ENCODE measurements around the gene DOCK11.
"Not testable (repeated sequence)": the region's sequence is repeated elsewhere in the genome, so short reads cannot be mapped to it uniquely, and the experiment has no call there.

The DOCK11 gene

DNA sequence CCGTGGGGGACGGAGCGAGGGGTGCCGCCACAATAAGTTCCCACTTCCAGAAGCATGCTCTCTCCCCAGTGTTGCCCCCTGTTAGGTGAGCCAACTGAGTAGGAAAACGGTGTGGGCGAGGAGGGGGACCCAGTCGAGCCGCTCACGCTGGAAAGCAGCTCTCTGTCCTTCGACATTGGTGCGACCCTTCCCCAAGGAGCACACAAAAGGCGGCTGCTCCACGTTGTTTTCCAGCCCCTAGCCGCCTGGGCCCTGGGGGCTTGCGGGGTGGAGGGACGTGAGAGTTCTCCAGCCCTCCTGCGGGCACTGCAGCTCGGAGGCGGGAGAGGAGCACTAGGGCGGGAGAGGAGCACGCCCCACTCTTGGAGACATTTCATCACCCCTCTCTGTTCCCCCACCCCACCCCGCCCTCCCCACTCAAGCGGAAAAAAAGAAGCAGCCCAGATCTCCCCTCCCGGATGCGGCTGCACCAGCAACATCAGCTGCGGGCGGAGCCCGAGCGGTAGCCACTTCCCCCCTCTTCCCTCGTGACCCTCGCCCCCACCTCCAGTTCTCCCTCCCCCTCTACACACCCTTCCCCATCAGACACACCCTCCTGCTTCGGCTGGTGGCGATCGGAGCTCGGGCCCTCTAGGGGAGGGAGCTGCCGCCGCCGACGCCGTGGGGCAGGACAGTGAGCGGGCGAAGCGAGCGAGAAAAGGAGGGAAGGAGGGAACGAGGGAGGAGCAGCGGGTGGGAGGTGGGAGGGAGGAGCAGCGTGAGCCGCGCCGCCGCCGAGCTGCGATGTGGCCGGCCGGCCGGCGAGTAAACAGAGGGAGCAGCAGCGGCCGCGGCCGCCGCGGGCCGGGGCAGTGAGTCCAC, at the start of gene DOCK11:
Gene DOCK11, plus strand, starts transcription at position 755 of the 861 bp plus-strand sequence. CDS start 157 bp downstream, outside the sequence.
- peak; percentile 62 for DNase-seq

DNA sequence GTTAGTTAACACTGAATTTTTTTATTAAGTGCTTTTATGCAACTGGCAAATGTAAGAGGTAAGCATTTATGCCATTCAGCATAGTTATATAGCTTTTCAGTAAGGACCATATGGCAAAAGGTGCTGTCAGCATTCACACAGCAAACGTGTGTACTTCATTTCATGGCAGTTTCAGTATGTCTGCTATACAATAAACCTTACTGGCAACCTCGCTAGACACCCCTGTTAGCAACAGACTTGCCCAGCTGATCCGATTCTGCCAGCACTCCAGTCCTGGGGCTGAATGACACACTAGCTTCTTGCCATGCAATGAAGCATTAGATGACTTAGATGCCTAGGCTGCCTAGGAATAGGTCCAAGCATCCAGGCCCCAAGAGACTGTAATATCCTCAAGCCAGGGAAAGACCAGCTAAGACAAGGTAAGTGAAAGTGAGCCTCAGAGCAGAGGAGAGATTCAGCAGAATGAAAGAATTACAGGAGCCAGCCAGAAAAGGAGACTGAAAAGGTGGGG, 47.3 kb upstream of the DOCK11 start:
- no peak for DNase-seq

GRCh38 chrX:118455013-118455412, 40.6 kb upstream of the DOCK11 start:
- no peak for DNase-seq

GRCh38 chrX:118459494-118459893, 36.1 kb upstream of the DOCK11 start:
- DNase-seq: peak; percentile 40

- no peak for DNase-seq
Observed at GRCh38 chrX:118464501-118464900, 31.1 kb upstream of the DOCK11 start.

GRCh38 chrX:118468122-118468521, 27.5 kb upstream of the DOCK11 start:
- DNase-seq: no peak

GRCh38 chrX:118470721-118471347, 24.8 kb upstream of the DOCK11 start:
- DNase-seq: not testable (repeated sequence)

DNA sequence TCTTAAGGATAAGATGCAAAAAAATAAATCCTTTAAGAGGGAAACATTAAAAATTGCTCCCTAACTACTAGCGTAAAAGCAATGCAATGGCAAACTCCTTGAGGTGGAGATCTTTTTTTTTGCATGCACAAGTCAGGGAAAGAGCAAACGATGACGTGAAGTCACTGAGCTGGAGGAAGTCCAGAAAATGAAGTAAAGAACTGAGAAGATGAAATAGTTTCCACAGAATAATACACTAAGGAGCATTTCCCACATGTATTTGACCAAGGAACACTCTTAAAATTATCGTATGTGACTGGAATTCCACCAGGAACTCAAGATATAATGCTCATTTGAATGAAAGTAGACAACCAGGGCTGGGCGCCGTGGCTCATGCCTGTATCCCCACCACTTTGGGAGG, 21.0 kb upstream of the DOCK11 start:
- DNase-seq: no peak

- DNase-seq: no peak
Observed at GRCh38 chrX:118475903-118476302, 19.7 kb upstream of the DOCK11 start.

- DNase-seq: no peak
Observed at GRCh38 chrX:118480172-118480571, 15.4 kb upstream of the DOCK11 start.

DNA sequence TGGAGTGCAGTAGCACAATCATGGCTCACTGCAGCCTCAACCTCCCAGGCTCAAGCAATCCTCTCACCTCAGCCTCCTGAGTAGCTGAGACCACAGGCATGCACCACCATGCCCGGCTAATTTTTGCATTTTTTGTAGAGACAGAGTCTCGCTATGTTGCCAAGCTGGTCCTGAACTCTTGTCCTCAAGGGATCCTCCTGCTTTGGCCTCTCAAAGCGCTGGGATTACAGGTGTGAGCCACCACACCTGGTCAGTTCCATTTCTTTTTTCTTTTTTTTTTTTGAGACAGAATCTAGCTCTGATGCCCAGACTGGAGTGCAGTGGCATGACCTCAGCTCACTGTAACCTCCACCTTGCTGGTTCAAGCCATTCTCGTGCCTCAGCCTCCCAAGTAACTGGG, 13.2 kb upstream of the DOCK11 start:
- DNase-seq: not testable (repeated sequence)

DNA sequence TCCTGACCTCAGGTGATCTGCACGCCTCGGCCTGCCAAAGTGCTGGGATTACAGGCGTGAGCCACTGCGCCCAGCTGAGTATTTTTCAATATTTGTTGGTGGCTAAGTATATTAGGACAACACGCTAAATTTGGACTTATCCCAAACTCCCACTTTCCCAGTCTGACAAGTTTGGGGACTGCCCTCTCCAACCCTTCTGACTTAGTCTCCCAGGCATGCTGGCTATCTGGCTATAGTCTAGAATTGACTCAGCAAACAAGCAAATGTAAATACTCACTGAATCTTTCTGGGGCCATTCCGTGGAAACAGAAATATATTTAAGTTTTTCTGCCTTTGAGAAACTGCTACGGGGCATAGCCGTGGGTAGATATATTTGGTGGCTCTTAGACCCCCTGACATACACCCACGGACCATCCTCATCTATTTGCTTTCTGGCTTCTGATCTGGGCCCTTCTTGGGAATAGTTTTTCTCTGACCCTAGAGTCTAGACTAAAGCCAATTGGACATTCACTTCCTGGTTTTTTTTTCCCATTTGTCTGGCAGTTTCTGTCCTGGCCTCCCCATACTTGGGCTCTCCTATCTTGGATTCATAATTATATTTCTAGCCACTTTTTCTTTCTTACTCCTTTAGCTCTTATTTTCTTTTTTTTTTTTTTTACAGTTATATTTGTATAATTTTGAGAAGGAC, 11.3 kb upstream of the DOCK11 start:
- DNase-seq: no peak

GRCh38 chrX:118486693-118487092, 8.9 kb upstream of the DOCK11 start:
- not testable (repeated sequence) for DNase-seq

DNA sequence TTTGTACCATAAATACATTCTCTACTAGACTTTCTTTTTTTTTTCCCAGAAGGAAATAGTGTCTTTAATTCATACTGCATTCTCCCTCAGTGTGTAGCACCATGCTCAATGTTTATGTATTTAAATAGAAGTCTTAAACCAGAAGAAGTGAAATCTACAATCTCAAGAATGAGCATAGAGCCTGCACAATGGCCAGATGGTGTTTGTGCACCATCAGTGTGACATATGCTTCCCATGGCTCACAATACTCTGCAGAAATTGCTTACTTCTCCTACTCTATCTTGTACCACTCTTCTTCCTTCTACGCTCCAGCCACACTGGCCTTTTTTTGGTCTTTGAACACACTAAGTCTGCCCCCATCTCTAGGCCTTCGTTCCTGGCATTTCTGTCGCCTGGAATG, 2.6 kb upstream of the DOCK11 start:
- DNase-seq: no peak

- DNase-seq: no peak
Observed at GRCh38 chrX:118493653-118494297, 1.8 kb upstream of the DOCK11 start.

DNA sequence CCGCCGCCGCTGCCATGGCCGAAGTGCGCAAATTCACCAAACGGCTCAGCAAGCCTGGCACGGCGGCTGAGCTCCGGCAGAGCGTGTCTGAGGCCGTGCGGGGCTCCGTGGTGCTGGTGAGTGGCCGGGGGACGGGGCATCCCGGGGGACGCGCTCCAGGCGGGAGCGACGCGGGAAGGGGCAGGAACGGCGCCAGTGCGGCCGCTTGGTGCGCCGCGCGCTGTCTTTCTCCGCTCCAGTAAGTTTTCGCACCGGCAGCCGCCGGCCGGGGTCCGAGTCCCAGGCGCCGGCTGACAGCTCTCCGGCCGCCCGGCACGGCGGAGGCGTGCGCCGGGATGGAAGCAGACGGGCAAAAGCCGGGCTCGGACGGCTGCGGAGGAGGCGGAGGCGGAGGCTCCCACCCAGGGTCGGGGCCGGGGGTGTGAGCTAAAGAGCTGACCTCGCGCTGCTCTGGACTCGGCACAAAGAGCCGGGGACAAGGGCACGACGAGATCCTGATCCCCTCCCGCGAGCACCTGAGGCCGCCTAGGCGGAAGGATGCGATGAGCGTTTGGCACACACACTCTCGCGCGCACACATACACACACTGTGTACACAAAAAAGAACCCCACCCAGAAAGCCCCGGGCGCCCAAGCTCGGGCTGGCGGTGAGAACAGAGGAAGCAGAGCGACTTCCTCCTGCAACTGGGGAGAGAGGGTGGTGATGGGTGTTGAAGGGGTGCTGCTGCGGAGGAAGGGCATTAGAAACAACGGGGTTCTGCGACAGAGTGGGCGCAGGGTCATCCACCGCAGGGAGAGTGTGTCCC, 545 bp downstream of the DOCK11 start:
- DNase-seq: peak; percentile 58

DNA sequence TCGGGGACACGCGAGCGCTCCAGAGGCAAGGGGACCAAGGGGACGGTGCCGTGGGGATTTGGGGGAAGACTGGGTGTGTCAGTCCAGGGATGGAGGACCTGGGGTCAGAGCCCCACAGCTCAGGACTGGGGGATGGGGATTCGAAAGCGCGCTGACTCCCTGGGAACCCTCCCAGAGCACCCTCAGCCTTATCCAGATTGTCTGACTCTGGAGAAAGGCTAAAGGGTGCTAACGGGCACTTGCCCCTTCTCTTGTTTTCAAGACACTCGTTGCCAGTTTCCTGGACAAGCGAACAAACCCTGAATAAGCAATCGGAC, 1.1 kb downstream of the DOCK11 start:
- no peak for DNase-seq

GRCh38 chrX:118497180-118497818, 1.7 kb downstream of the DOCK11 start:
- DNase-seq: no peak

- DNase-seq: no peak
Observed at GRCh38 chrX:118498351-118498750, 2.7 kb downstream of the DOCK11 start.

GRCh38 chrX:118498755-118499154, 3.1 kb downstream of the DOCK11 start:
- DNase-seq: no peak

- no peak for DNase-seq
Observed at GRCh38 chrX:118499295-118499694, 3.7 kb downstream of the DOCK11 start.
